Measurements from ENCODE around the gene LZTR1.

GRCh38 chr22:21041937-21042336 is 59.8 kb downstream of the LZTR1 start:
- TF ChIP-seq ZNF24 (IDR thresholded peaks at IDR 0.05) (no peak), CTCF (IDR thresholded peaks at IDR 0.05 in 2 of 3, conservative IDR thresholded peaks at IDR 0.05 in 1 of 3; ENCODE audit: control insufficient read depth in 2 of 3, extremely low read depth in 1 of 3, insufficient read depth in 1 of 3, low read depth in 3 of 3, low read length in 3 of 3) (no peak)
